Mucosa of descending colon (tissue), 3 donors: ENCODE measurements around the gene MYL11. TPM values are rescaled to one million over a fixed set of nuclear protein-coding genes. Genes with fewer than 3 reads are reported as not detected.

Experiments
- ATAC-seq: fragments of 200-7000 bp; cut with Tn5 transposase; one replicate; pipeline ENCODE4 v1.9.1; 2020; ENCODE audit warnings: mild to moderate bottlenecking, moderate library complexity
- DNase-seq, 3 donors: peaks; one replicate each; pipeline ENCODE4 v3.0.0-alpha.2; 2020
- H3K36me3 ChIP-seq: fragments of 200-600 bp; one replicate; pipeline ENCODE4 v1.8.0; 2021; ENCODE audit warnings: low read depth, mild to moderate bottlenecking
- H3K4me1 ChIP-seq: fragments of 200-600 bp; one replicate; pipeline ENCODE4 v1.8.0; 2021; ENCODE audit warnings: low read depth, mild to moderate bottlenecking
- H3K4me3 ChIP-seq: fragments of 200-600 bp; one replicate; pipeline ENCODE4 v1.8.0; 2021; ENCODE audit warnings: mild to moderate bottlenecking
- H3K9me3 ChIP-seq: fragments of 200-600 bp; one replicate; pipeline ENCODE4 v1.8.0; 2021; ENCODE audit warnings: mild to moderate bottlenecking
- intact Hi-C, 2 donors: fragments of 100-400 bp; cut with DNase I in 1 of 2; cut with micrococcal nuclease in 1 of 2; formaldehyde crosslinking; loops; one replicate each; pipeline versions ENCODE4 v1.11.0 to v1.11.1; 2022; cut with DNase I, micrococcal nuclease
- total RNA-seq, 3 donors: library from RNA; stranded (reverse); fragmentation: NEBNext Ultra II Directional in 2 of 3; extraction: Animal tissue kit (Norgen Biotek cat#: 25700) in 2 of 3; gene quantifications; one replicate each; pipeline versions ENCODE4 v1.2.1 to v1.2.4, GENCODE V29; 2021 to 2023
- TF ChIP-seq, protein P1 (sequence below): fragments of 200-600 bp; IDR thresholded peaks from one replicate; pipeline ENCODE4 v1.8.0; 2022; ENCODE audit warnings: antibody characterized with exemption, mild to moderate bottlenecking
- donor health status: DM: no; HTN: no; CAD: no; lungs with moderate emphysema.
- donor health status: DM: no; HTN: no; CAD: no.
- donor health status: DM: no; HTN: yes; CAD: no.

The MYL11 gene
- total RNA-seq, 3 donors from 2014 or later = 1.1 to 1.6 TPM; not detected in 1

DNA sequence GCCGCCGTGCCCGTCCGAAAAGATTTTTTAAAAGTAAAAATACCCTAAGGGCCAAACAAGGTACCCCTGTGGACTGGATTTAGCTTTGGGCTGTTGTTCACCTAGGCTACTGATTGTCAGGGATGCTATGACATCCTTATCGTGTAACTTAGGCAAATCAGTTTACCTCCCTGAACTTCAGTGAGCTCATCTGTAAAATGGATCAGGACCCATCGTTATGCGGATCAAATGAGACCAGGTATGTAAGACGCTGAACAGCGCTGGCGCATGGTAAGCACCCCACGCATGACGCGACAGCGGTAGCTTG lies 32.1 kb downstream of the MYL11 start:
- intact Hi-C loops = no loop called here
- H3K4me1 ChIP-seq = peaks cover 3% of the 10 kb centered on the region
- TF ChIP-seq, protein P1, sequence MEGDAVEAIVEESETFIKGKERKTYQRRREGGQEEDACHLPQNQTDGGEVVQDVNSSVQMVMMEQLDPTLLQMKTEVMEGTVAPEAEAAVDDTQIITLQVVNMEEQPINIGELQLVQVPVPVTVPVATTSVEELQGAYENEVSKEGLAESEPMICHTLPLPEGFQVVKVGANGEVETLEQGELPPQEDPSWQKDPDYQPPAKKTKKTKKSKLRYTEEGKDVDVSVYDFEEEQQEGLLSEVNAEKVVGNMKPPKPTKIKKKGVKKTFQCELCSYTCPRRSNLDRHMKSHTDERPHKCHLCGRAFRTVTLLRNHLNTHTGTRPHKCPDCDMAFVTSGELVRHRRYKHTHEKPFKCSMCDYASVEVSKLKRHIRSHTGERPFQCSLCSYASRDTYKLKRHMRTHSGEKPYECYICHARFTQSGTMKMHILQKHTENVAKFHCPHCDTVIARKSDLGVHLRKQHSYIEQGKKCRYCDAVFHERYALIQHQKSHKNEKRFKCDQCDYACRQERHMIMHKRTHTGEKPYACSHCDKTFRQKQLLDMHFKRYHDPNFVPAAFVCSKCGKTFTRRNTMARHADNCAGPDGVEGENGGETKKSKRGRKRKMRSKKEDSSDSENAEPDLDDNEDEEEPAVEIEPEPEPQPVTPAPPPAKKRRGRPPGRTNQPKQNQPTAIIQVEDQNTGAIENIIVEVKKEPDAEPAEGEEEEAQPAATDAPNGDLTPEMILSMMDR = no peak
- ATAC-seq (no peak), DNase-seq (no peak)
- H3K4me3 ChIP-seq = no peak overlapping the region
- H3K36me3 ChIP-seq = no peaks in the 10 kb centered on the region
- H3K9me3 ChIP-seq = no peaks in the 10 kb centered on the region

DNA sequence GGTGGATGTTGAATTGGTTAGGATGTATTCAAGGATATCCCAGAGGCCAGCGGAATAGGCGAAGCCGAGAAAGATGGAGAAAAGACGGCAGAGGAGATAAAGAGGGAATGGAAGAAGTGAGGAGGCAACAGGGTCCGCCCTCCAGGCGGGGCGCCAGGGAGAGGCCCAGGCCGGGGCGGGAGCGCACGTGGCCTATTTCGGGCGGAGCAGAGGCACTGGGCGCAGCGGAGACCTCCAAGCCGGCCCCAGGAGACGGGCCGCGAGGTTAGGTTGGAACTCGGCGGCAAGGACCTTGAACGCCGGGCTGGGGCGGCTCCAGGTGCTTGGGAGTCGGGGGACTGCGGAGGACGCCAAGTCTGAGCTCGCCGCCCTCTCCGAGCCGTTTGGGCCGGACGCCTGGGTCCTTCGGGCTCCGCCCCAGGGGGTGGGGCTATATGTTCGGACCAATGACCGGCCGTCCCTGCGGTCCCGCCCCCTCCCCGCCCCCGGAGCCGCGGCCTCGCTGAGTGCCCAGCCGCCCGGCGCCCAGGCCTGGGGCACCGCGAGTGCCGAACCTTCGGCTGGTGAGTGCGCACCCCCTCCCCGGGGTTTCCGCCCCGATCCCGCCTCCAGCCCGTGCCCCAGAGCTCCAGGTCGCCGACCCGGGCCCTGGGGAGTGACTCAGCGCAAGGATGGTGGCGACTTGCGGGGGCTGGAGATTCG lies 32.7 kb downstream of the MYL11 start, which contains the start of gene ZNF771:
TSS of gene ZNF771 (plus strand) at position 505 of the 702 bp plus-strand sequence. CDS start 448 bp downstream, outside the sequence.
- intact Hi-C loops = no loop called here
- Histone ChIP-seq H3K9me3 (no peaks in the 10 kb centered on the region), H3K4me1 (peaks cover 3% of the 10 kb centered on the region), H3K36me3 (no peaks in the 10 kb centered on the region), H3K4me3 (peak within 1 kb of the TSS; percentile 29)
- ATAC-seq = peak; percentile 97
- peak; percentile 96 to 99 (median 98) for DNase-seq
- TF ChIP-seq, protein P1 = no peak

- Histone ChIP-seq H3K4me3 (peak overlapping the region; percentile 29), H3K9me3 (no peaks in the 10 kb centered on the region), H3K4me1 (peaks cover 3% of the 10 kb centered on the region), H3K36me3 (no peaks in the 10 kb centered on the region)
- TF ChIP-seq, protein P1 = no peak
- DNase-seq = no peak
- intact Hi-C loops = no loop called here
- no peak for ATAC-seq
Measured at GRCh38 chr16:30407804-30408534, 33.4 kb downstream of the MYL11 start.

- DNase-seq (peak; percentile 91 to 97 (median 96)), ATAC-seq (peak; percentile 80)
- intact Hi-C loops = no loop called here
- H3K4me3 ChIP-seq = no peak overlapping the region
- H3K9me3 ChIP-seq = no peaks in the 10 kb centered on the region
- no peaks in the 10 kb centered on the region for H3K36me3 ChIP-seq
- TF ChIP-seq, protein P1 = peak; percentile 94
- peaks cover 3% of the 10 kb centered on the region for H3K4me1 ChIP-seq
Measured at GRCh38 chr16:30409125-30410060, 34.8 kb downstream of the MYL11 start.

- Histone ChIP-seq H3K36me3 (no peaks in the 10 kb centered on the region), H3K9me3 (no peaks in the 10 kb centered on the region), H3K4me3 (no peak overlapping the region), H3K4me1 (peaks cover 8% of the 10 kb centered on the region)
- no peak for ATAC-seq
- intact Hi-C loops = no loop called here
- TF ChIP-seq, protein P1 = no peak
- no peak for DNase-seq
Measured at GRCh38 chr16:30413112-30413806, 38.7 kb downstream of the MYL11 start.
